Stimulated activated naive CD8-positive, alpha-beta T cell treated with anti-CD3 and anti-CD28 coated beads, Interleukin-15, amount 100 ng/mL, for 72 hours (primary cell): ENCODE measurements around the gene KRTAP3-2.
A peak's percentile ranks its signal among the peaks of the same experiment; 100 is the strongest.

Experiments used
- ATAC-seq: fragments of 150-1000 bp; cut with Tn5 transposase; 2 replicates; pipeline ENCODE4 v1.10.0; 2021; ENCODE audit warnings: mild to moderate bottlenecking, moderate library complexity
- DNase-seq, 2 donors: peaks; one replicate each; pipeline ENCODE4 v3.0.0; 2021 to 2022
- H3K27ac Mint-ChIP-seq, 2 donors: one replicate each; pipeline ENCODE4 v1.8.0; 2022; ENCODE audit warnings: mild to moderate bottlenecking in 2 of 2, mixed read lengths in 2 of 2, moderate library complexity in 2 of 2
- H3K27me3 Mint-ChIP-seq: one replicate; pipeline ENCODE4 v1.8.0; 2022; ENCODE audit warnings: mixed read lengths
- H3K4me1 Mint-ChIP-seq: one replicate; pipeline ENCODE4 v1.8.0; 2022; ENCODE audit warnings: mild to moderate bottlenecking, mixed read lengths
- H3K4me3 Mint-ChIP-seq, 2 donors: one replicate each; pipeline ENCODE4 v1.8.0; 2022; ENCODE audit warnings: mild to moderate bottlenecking in 2 of 2, mixed read lengths in 2 of 2, moderate library complexity in 1 of 2
- H3K9me3 Mint-ChIP-seq, 2 donors: one replicate each; pipeline ENCODE4 v1.8.0; 2022; ENCODE audit warnings: mixed read lengths in 2 of 2

KRTAP3-2 gene

DNA sequence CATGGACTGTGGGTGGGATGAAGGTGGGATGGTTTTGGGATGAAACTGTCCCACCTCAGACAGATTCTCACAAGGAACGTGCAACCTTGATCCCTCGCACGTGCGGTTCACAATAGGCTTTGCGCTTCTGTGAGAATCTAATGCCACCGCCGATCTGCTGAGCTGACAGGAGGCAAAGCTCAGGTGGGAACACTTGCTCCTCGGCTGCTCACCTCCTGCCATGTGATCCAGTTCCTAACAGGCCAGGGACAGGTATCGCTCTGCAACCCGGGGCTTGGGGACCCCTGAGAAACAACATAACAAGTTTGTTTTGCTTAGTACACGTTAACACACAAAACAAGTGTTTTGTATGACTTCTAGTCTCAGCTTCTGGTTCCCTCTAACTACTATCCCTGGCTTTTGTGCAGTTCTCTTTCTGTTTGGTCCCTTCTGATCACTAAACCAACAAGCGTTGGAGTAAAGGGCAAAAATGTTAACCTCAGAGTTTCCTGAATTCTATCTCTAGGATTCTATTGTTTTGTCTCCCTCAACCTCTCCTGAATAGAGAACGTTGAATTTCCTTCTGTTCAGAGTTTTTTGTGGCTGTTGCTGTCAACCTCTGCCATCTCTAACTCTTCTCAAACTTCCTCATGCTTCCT lies 17.0 kb upstream of the KRTAP3-2 start:
- Mint-ChIP-seq H3K4me3 (no peak overlapping the region), H3K27me3 (no peaks in the 10 kb centered on the region), H3K4me1 (no peaks in the 10 kb centered on the region), H3K27ac (no peak overlapping the region), H3K9me3 (no peaks in the 10 kb centered on the region)
- no peak for DNase-seq
- ATAC-seq: no peak

DNA sequence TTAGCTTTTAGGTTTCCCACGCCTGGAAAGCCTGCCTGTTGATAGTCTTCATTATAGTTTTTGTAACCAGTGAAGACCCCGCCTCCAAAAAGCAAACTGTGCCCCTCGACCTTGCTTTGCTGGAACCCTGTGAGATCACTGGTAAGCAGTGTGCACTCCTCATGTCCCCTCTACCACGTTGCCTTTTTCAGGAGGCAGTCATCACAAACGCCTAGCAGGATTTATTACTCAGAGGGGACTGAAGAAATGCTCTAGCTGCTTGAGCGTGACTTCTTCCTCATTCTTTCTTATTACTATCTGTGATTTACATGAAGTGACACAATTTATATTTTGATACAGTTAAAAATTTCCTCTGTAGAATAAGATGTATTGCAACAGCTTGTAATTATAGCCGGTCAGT lies 15.7 kb upstream of the KRTAP3-2 start:
- Mint-ChIP-seq H3K4me1 (no peaks in the 10 kb centered on the region), H3K9me3 (no peaks in the 10 kb centered on the region), H3K27me3 (no peaks in the 10 kb centered on the region), H3K4me3 (no peak overlapping the region), H3K27ac (no peak overlapping the region)
- no peak for ATAC-seq
- DNase-seq: no peak

DNA sequence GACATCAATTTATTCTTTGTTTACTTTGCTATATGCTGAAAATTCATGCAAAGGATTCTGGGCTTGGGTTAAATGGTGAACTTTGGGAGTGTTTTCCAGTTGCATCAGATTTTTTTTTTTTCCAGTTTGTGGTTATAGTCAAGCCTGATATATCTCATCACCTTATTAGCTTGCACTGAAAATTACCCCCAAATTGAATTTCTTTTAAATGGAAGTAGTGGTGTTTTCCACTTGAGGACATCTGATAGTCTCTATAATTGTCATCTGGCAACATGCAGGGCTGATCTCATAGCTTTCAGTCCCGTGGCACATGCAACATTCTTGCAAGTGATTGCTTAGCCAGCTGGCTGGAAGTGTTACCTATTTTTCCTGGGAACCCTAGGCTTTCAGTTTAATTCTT lies 13.9 kb upstream of the KRTAP3-2 start:
- DNase-seq: no peak
- no peak overlapping the region for H3K4me3 Mint-ChIP-seq
- no peaks in the 10 kb centered on the region for H3K4me1 Mint-ChIP-seq
- H3K27me3 Mint-ChIP-seq: no peaks in the 10 kb centered on the region
- H3K27ac Mint-ChIP-seq: no peak overlapping the region
- H3K9me3 Mint-ChIP-seq: no peaks in the 10 kb centered on the region
- ATAC-seq: no peak

DNA sequence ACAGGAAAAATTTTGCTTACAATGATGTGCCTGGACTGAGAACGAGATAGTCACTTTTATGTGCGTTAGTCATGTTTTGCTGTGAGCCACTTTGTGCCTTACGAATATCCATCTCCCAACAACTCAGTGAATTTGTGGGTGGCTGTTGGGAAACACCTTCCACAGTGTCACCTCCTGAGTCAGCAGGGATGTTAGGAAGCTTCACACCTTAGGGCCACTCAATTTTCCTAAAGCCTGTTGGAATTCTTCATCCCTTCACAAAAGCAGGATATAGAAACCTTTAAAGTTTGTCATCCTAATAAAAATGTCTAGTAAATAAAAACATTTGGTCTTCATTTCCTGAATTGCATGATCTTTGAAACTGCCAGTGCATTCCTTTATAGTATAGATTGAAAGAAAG lies 13.5 kb upstream of the KRTAP3-2 start:
- ATAC-seq: no peak
- no peak overlapping the region for H3K4me3 Mint-ChIP-seq
- H3K27ac Mint-ChIP-seq: no peak overlapping the region
- DNase-seq: no peak
- no peaks in the 10 kb centered on the region for H3K4me1 Mint-ChIP-seq
- no peaks in the 10 kb centered on the region for H3K9me3 Mint-ChIP-seq
- no peaks in the 10 kb centered on the region for H3K27me3 Mint-ChIP-seq

DNA sequence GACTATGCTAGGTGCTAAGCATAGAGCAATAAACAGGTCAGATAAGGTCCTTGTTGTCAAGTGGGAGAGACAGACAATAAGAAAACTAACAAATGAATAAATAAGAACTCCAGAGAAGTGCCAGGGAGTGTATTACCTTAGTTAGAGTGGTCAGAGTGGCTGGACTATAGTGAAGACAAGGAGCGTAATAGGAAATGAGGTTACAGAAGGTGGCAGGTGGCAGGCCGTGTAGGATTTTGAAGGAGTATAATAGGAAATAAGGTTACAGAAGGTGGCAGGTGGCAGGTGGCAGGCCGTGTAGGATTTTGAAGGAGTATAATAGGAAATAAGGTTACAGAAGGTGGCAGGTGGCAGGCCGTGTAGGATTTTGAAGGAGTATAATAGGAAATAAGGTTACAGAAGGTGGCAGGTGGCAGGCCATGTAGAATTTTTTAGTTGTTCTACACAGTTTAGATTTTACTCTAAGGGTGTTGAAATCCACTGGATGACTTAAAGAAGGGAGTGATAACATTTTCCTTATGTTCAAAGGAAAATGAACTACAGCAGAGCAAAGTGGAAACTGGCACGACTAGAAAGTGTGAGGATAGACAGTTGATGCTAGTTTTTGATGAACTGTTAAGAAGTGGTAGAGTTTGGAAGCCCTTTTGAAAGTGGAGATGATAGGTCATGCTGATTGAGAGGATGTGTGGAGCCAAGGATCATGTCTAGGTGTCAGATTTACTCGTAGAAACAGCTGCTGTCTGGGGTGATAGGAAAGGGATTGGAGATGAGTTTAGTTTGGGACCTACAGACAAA lies 12.8 kb upstream of the KRTAP3-2 start:
- H3K27me3 Mint-ChIP-seq: no peaks in the 10 kb centered on the region
- no peak for DNase-seq
- no peak overlapping the region for H3K27ac Mint-ChIP-seq
- no peaks in the 10 kb centered on the region for H3K9me3 Mint-ChIP-seq
- H3K4me3 Mint-ChIP-seq: no peak overlapping the region
- ATAC-seq: no peak
- no peaks in the 10 kb centered on the region for H3K4me1 Mint-ChIP-seq

DNA sequence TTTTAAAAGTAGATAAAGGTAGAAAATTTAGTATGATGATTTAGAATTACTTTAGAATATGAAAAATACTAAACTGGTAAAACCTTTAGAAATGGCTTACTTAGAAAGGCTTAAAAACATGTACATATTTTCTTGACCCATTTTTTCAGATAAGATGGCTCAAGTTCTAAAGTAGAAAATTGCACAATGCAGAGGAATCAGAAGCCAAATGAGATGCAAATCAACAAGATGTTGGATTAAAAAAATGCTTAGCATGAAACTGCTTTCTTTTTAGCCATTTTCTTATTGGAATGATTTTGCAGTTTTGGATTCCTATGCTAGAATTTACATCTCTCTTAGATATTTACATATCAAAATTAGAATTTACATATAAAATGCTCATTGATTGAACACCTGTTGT lies 10.7 kb upstream of the KRTAP3-2 start:
- H3K4me1 Mint-ChIP-seq: no peaks in the 10 kb centered on the region
- H3K27me3 Mint-ChIP-seq: no peaks in the 10 kb centered on the region
- ATAC-seq (no peak), DNase-seq (no peak)
- no peak overlapping the region for H3K4me3 Mint-ChIP-seq
- H3K9me3 Mint-ChIP-seq: no peaks in the 10 kb centered on the region
- H3K27ac Mint-ChIP-seq: no peak overlapping the region

DNA sequence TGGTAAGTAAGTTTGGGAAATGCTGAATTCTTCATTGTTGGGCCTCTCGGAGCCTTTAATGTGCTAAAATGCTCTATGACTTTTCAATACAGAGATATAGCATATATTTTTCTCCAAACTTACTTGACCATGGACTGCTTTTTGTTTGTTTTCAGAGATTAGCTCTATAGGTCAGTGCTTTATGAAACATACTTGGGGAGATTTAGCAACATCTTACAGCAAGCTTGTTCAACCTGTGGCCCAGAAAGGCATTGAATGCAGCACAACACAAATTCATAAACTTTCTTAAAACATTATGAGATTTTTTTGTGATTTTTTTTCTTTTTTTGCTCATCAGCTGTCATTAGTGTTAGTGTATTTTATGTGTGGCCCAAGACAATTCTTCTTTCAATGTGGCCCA lies 10.2 kb upstream of the KRTAP3-2 start:
- Mint-ChIP-seq H3K4me3 (no peak overlapping the region), H3K27me3 (no peaks in the 10 kb centered on the region), H3K27ac (no peak overlapping the region), H3K9me3 (no peaks in the 10 kb centered on the region), H3K4me1 (no peaks in the 10 kb centered on the region)
- DNase-seq (no peak), ATAC-seq (no peak)

DNA sequence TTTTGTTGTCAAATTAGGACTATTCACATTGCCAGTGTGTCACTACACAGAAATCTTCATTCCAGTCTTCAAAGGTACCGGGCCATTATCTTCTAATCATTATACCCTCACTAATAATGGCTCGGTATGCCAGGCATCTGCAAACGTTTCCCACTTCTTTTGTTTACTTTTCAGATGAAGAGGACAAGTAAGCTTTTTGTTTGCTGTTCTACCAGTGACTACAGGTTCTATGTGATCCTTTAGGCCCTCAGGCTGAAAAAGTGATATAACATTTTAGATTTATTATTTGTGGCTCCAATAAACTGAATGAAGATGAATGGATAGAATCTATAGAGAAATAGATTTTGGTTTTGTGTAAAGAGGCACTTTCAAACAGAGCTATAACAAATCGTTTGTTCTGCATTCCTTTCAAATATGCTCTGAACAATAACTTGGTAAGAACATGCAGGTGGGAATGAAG lies 9.6 kb upstream of the KRTAP3-2 start:
- ATAC-seq: no peak
- DNase-seq: no peak
- H3K27ac Mint-ChIP-seq: no peak overlapping the region
- H3K4me1 Mint-ChIP-seq: no peaks in the 10 kb centered on the region
- no peaks in the 10 kb centered on the region for H3K27me3 Mint-ChIP-seq
- no peak overlapping the region for H3K4me3 Mint-ChIP-seq
- no peaks in the 10 kb centered on the region for H3K9me3 Mint-ChIP-seq

DNA sequence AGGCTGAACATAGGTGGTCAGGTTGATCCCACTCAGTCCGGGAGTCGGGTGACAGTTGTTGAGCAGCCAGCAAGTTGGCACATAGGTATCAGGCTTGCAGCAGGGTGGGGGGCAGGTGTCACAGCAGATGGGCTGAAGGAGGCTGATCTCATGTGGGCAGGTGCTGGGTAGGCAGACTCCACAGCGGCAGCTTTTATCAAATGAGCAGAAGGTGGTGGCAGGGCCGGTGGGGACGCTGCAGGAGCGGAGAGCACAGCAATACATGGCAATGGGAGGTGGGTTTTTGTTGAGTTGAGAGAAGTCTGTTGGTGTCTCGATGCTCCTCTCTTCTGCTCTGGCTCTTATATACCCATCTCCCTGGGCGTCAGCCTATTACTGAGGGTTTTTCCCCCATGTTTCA lies 9.1 kb upstream of the KRTAP3-2 start, which contains the start of gene KRTAP3-1:
KRTAP3-1 (minus strand) TSS at position 318 of the 400 bp plus-strand sequence; CDS start at position 264, 54 bp downstream.
- no peak for DNase-seq
- Mint-ChIP-seq H3K27ac (no peak within 1 kb of the TSS), H3K9me3 (no peaks in the 10 kb centered on the region), H3K27me3 (no peaks in the 10 kb centered on the region), H3K4me1 (no peaks in the 10 kb centered on the region), H3K4me3 (no peak within 1 kb of the TSS)
- no peak for ATAC-seq

DNA sequence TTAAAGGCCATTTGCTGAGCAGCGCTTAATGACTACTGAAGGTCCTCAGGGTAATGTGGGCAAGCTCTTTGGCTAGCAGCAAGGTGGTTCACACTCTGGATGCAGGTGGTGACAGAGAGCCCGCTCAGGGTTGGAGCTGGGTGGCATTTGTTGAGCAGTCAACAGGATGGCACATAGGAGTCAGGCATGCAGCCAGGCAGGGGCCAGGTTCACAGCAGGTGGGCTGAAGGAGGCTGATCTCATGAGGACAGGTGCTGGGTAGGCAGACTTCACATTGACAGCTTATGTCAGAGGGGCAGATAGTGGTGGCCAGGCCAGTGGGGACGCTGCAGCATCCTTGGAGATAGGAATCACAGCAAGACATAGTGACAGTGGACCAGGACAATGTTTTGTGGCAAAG lies 4.7 kb upstream of the KRTAP3-2 start:
- no peak for ATAC-seq
- Mint-ChIP-seq H3K27me3 (peaks cover 4% of the 10 kb centered on the region), H3K27ac (peak overlapping the region in 1 of 2 donors; percentile 51), H3K4me1 (no peaks in the 10 kb centered on the region), H3K4me3 (no peak overlapping the region), H3K9me3 (no peaks in the 10 kb centered on the region)
- DNase-seq: no peak

DNA sequence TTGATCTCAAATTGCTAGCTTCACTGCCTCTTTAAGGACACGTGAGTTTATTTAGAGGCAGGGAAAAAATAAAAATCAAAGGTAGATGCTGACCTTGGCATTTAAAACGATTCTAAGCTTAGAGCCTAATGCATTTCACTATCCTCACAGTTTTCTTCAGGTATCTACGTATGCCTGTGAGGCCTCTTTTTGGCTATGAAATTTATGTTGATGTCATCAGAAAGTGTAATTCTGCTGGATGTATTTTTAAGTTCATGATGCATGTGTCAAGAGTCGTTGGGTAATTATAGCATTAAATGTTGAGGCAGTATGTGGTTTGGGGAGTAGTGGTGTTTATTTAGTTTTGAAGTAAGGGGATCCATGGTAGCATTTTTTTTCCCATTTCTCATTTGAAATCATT lies 4.2 kb upstream of the KRTAP3-2 start:
- H3K27ac Mint-ChIP-seq: no peak overlapping the region
- no peaks in the 10 kb centered on the region for H3K4me1 Mint-ChIP-seq
- no peak for DNase-seq
- no peak for ATAC-seq
- H3K27me3 Mint-ChIP-seq: peaks cover 8% of the 10 kb centered on the region
- no peak overlapping the region for H3K4me3 Mint-ChIP-seq
- H3K9me3 Mint-ChIP-seq: no peaks in the 10 kb centered on the region

DNA sequence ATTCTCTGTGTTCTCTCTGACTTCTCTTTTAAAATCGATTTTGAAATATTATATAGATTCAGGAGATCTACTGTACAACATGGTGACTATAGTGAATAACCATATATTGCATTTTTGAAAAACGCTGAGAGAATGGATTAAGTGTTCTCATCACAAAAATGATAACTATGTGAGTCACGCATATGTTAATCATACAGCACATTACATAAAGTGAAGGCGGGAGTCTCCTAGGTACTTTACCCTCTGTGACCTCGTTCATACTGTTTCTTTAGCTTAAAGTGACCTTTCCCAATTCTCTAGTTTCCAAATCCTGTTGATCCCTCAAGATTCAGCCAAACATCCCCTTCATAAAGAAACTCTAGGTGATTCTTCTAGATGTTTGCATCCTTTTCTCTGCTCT lies 3.1 kb upstream of the KRTAP3-2 start:
- Mint-ChIP-seq H3K4me3 (no peak overlapping the region), H3K27me3 (peaks cover 16% of the 10 kb centered on the region), H3K4me1 (no peaks in the 10 kb centered on the region), H3K27ac (no peak overlapping the region), H3K9me3 (no peaks in the 10 kb centered on the region)
- ATAC-seq (no peak), DNase-seq (no peak)

DNA sequence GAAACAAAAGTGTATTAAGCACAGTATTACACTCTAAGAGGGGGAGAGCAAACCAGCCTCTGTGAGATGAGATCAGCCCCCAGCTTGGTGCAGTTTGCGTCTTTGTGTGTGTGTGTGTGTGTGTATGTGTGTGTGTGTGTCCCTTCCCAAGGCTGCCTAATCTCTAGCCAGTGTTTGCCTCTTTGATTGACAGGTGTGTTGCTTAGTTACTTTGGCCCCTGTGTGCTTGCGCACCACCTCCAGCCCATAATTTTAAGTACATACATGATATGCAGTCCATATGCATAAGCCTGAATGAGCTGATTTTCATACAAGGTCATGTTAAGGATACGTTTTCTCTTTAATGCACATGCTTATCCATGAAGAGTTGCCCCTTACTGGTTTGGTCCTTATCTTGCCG lies 2.1 kb upstream of the KRTAP3-2 start:
- H3K27me3 Mint-ChIP-seq: peaks cover 24% of the 10 kb centered on the region
- no peak for ATAC-seq
- no peak overlapping the region for H3K27ac Mint-ChIP-seq
- H3K4me1 Mint-ChIP-seq: no peaks in the 10 kb centered on the region
- H3K4me3 Mint-ChIP-seq: no peak overlapping the region
- H3K9me3 Mint-ChIP-seq: no peaks in the 10 kb centered on the region
- no peak for DNase-seq

DNA sequence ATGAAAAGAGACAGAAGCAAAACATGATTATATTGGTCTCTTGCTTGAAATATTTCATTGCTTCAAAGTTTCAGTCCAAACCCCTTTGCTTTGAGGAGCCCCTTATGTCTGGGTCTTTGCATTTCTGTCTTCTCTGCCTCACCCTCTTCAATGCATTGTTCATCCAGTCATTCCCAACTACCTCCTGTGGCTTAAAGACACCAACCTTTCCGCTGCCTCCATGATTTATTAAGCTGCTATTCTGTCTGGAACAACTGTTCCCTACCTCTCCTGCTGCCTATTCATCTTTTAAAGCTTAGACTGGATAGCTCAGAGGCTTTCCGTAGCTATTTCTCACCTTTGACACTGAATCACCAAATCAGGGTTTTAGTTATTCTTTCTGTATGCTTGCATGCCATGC lies 2.3 kb downstream of the KRTAP3-2 start:
- Mint-ChIP-seq H3K9me3 (no peaks in the 10 kb centered on the region), H3K4me1 (no peaks in the 10 kb centered on the region)
- ATAC-seq: no peak

DNA sequence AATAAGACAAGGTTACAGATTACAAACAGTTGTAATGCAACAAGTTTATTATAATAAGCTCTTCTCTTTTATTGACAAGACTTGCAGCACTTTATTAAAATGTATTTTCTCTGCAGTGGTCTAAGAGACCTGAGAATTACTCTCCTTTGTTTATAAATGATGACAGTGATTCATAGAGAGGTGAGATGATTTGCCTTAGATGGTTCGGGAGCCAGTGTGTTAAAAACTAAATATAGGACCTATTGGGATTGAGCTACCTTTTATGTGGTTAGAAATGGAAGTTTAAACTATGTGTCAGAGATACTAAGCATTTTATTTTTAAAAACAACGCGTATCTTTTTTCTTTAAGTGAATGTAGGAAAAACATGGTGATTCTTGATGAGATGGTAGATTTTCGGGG lies 2.9 kb downstream of the KRTAP3-2 start:
- ATAC-seq (no peak), DNase-seq (no peak)
- Mint-ChIP-seq H3K4me1 (no peaks in the 10 kb centered on the region), H3K27ac (no peak overlapping the region), H3K4me3 (no peak overlapping the region), H3K9me3 (no peaks in the 10 kb centered on the region), H3K27me3 (peaks cover 47% of the 10 kb centered on the region)

More for the DNA sequence above, 2.3 kb downstream of the KRTAP3-2 start:
- peaks cover 44% of the 10 kb centered on the region for H3K27me3 Mint-ChIP-seq
- no peak for DNase-seq
- H3K27ac Mint-ChIP-seq: no peak overlapping the region
- H3K4me3 Mint-ChIP-seq: no peak overlapping the region

DNA sequence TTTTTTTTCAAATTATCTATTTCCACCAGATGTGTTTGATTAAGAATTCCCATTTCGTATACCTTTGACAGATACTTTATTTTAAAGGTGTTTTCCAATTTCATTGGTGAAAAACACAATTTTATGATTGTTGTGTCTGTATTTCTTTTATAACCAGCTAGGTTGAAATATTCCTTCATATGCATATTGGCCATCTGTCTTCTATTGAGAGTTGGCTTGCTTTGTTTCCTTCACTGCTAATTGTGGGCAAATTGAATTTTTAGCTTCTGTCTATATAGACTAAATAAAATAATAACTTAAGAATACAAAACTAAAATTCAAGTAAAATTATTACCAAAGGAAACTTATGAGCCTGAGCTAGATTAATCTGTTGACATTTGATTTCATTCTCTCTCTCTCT lies 4.6 kb downstream of the KRTAP3-2 start:
- DNase-seq (no peak), ATAC-seq (no peak)
- Mint-ChIP-seq H3K4me1 (no peaks in the 10 kb centered on the region), H3K27ac (no peak overlapping the region), H3K27me3 (peaks cover 47% of the 10 kb centered on the region), H3K4me3 (no peak overlapping the region), H3K9me3 (no peaks in the 10 kb centered on the region)
